ENCODE results near the gene HYDIN. TPM values are rescaled to one million over a fixed set of nuclear protein-coding genes. Genes with fewer than 3 reads are reported as not detected.
"Not testable (repeated sequence)": the region's sequence is repeated elsewhere in the genome, so short reads cannot be mapped to it uniquely, and the experiment has no call there.

The HYDIN gene
- total RNA-seq, 1 donor from 2014 or later = 0.51 TPM

DNA sequence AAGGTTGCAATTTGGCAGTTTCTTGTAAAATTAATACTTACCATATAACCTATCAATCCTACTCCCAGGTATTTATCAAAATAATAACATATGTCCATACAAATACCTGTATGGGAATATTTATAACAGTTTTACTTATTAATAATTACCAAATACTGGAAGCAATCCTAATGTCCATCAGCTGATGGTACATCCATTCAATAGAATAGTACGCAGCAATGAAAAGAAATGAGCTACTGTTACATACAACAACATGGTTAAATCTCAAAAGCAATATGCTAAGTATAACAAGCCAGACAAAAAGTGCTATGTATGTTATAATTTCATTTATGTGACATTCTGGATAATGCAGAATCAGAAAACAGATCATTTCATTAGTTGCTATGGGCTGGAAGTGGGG, 1.2 kb downstream of the HYDIN start:
- intact Hi-C loops (cut with DNase I) = no loop called here
- ATAC-seq = no peak
- no peak for DNase-seq (ENCODE audit: missing footprints)

DNA sequence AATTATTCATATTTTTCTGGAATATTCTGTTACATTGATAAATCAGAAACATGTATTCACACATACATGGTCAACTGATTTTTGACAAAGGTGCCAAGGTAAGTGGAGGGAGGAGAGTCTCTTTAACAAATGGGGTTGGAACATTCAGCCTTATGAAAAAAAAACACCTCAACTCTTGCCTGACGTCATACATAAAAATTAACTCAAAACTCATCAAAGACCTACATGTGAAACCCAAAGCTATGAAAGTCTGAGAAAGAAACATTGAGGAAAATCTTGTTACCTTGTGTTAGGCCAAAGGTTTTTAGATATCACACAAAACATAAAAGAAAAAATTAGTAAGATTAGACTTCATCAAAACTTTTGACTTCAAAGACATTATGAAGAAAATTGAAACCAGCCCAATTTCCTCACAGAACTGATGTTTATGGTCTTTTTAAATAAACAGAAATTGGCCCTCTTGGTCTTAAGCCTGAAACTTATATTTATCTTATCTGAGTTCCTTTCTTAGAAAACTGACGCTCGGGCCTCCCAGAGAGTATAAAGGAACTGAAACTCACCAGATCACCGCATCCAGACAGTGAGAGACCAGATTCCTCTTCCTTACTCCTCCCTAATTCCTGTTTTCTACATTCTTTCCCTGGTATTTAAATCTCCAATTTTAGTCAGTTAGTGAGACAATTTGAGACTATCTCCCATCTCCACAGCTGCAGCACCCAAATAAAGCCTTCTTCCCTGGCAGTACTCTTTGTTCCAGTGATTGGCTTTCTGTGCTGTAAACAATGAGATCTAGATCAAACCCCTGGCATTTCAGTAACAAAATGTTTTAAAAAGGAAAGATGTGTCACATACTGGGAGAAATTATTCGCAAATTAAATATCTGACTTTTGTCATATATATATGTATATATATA, 4.0 kb downstream of the HYDIN start:
- DNase-seq (ENCODE audit: missing footprints) (no peak), ATAC-seq (no peak)
- intact Hi-C loops (cut with DNase I) = no loop called here

DNA sequence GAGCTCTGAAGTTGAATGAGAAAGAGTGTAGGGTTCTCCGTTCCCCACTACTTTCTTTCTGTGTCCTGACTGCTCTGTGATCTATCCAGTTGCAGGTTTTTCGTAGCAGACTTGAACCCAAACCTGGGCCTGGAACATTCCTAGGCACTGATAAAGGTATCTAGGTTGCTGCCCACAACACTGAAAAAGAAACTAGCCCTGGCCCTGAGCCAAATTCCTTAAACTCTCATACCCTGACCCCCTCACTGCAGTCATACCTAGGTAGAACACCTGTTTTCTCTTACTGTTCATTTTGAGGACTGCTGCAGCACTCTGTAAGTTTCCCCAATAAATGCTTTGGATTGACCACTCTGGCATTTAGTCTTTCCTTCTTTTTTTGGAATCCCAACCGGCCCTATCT, 5.4 kb downstream of the HYDIN start:
- DNase-seq (ENCODE audit: missing footprints) (no peak), ATAC-seq (no peak)
- intact Hi-C loops (cut with DNase I) = no loop called here

DNA sequence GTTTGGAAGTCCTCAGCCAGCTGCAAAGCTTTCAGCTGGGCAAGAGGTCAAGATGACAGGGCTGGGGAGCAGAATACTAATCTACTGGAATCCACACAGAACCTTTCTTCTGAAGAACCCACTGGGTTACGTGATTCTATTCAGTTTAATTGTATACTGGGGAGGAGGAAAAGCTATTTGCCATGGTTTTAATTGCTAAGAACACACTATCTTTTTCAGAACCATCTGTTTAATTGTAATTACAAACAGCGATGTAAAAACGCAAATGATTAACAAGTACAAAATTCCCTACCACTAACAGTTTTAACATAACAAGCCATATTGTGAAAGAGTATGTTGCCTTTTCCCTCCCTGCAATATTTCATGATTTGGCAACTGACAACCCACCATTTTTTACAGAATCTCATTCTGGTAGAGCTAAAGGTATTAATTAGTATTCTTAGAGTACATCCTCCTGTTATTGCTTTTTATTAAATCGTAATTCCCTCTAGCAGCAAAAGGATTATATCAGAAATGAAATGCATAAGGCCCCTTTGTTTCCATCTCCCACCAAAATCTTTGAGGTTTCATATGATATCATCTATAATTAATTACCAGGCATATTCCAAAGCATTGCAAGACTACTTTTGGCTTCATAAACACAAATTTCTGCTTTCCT, 12.1 kb downstream of the HYDIN start:
- ATAC-seq (no peak), DNase-seq (ENCODE audit: missing footprints) (no peak)
- intact Hi-C loops (cut with DNase I) = no loop called here

DNA sequence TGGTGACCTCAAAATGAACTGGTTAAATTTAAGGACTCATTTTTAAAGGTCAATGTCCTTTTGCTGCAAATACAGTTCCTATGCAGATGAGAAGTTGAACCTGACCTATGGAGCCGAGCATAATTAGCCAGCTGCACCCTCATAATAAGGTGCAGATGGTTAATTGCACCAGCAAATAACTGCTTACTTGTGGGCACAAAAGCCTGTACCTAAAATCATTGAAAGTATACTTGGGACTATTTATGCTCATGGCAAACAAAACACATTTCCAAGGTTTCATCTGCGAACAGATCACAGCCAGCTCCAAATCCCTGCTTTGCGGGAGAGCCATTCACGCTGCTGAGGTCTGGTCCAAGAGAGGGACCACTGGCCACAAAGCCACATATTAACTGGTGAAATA, 13.0 kb downstream of the HYDIN start:
- no peak for DNase-seq (ENCODE audit: missing footprints)
- no peak for ATAC-seq
- intact Hi-C loops (cut with DNase I) = no loop called here

DNA sequence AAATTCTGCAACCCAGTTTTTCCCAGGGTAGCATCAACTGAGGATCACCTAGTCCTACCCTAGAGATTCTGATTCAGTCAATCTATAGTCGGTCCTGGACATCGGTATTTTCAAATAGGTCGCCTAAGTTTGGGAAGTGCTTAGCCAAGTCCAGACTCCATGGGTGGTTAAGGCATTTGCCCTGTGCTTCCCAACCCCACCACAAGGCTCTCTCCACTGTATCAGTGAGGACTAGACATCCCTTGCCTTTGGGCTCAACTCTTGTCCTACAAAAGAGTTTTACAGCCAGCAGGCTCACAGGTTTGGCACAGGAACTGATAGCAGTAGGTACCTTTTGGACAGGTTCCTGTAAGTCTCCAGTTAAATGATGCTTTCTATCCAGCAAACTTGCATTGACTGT, 13.8 kb downstream of the HYDIN start:
- ATAC-seq (no peak), DNase-seq (ENCODE audit: missing footprints) (no peak)
- intact Hi-C loops (cut with DNase I) = no loop called here

DNA sequence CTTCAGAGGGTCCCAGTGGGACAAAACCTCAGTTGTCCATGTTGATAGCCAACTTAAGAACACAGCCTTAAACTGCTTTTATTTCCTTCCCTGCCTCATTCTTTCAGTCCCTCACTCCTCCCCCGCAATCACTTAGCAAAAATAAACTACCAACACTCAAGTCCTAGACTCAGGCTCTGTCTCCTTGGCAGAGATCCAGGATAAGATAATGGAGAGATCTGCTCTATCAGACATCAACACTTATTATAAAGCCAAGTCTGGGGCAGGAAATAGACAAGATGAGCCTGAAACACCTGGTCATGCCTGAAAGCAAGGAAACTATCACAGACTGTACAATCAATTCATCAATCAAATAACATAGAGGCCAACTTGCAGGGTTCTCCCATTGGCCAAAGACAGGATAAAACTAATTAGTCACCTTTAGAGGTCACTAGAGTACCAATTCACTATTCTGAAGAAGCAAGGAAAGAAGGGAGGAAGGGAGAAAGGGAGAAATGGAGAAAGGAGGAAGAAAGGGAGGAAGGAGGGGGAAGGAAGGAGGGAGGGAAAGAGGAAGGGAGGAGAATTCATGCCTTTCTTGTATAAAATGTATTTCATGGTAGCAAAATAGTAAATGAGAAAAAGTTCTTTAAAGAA, 15.7 kb downstream of the HYDIN start:
- DNase-seq (ENCODE audit: missing footprints) (no peak), ATAC-seq (no peak)
- intact Hi-C loops (cut with DNase I) = no loop called here

DNA sequence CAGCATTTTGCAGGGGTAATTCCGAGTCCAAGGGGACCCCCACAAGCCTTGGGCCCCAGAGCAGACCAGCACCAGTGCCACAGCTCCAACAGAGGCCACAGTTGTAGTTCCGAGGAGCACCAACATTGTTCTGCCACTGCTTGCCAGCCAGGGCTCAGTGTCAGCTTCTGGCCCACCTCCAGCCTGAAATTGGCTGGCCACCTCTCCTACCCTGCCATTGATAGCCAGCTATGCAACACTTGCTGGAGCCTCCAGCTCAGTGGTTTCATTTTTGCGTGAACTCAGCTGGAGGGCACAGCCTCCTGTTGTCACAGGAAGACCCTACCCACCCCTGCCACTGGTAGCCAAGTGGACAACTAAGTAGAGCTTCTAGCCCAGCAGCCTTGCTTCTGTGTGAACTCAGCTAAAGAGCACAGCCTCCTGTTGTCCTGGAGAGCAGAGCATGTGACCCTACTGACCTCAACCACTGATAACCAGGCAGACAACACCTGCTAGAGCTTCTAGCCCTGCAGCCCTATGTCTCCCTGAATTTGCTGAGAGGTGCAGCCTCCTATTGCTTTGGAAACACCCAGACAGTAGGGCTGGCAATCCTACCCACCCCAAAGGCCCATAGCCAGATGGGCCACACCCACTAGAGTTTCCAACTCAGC, 24.9 kb downstream of the HYDIN start:
- DNase-seq (ENCODE audit: missing footprints) = no peak
- peak; percentile 65 for ATAC-seq

DNA sequence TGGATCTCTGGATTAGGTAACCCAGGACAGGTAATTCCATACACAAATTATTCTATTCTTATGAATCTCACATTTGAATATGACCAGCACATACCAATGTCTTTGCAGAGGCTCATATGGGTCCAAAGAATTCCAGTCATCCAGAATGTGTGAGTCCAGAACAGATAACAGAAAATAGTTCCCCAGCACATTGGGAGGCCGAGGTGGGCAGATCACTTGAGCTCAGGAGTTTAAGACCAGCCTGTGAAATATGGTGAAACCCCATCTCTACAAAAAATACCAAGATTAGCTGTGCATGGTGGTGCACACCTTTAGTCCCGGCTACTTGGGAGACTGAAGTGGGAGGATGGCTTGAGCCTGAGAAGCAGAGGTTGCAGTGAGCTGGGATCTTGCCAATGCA, 26.9 kb downstream of the HYDIN start:
- intact Hi-C loops (cut with DNase I) = no loop called here
- ATAC-seq (no peak), DNase-seq (ENCODE audit: missing footprints) (no peak)

More for the DNA sequence above, 24.9 kb downstream of the HYDIN start:
- intact Hi-C loops (cut with DNase I) = no loop called here

DNA sequence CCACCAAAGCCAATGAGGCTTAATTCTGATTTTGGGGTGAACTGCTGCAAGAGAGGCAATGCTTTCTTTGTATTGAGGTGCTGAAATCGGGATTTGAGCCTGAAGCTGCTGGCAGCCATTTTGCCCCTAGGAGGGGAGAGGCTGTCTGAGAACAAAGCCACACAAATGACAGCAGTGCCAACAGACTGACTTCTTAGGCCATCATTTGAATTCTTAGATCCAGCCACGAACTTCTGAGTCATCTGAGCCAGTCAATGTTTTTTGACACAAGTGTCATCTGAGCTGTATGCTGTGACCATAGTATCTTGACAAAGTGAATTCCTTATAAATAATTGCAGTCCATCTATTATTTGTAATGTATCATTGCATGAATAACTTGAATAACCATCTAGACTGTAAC, 29.0 kb downstream of the HYDIN start:
- ATAC-seq = no peak

DNA sequence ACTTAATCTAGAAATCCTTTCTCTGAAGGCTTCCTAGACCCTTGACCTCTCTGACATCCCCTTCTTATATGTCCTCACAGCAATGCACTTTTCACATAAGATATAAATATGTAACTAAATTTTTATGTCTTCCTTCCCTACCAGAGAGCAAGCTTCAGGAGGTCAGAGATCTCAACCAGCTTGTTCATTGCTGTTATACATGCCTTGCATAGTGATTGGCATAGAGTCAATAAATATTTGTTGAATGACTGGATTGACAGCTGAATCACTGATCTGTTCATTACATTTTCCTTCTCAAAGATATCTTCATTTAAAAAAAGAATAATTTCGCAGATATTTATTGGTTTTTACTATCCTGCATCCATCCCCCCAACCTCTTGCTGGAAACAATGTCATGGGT, 29.5 kb downstream of the HYDIN start:
- no peak for ATAC-seq
- intact Hi-C loops (cut with DNase I) = no loop called here
- no peak for DNase-seq (ENCODE audit: missing footprints)

More for the DNA sequence above, 29.0 kb downstream of the HYDIN start:
- intact Hi-C loops (cut with DNase I) = no loop called here
- no peak for DNase-seq (ENCODE audit: missing footprints)

DNA sequence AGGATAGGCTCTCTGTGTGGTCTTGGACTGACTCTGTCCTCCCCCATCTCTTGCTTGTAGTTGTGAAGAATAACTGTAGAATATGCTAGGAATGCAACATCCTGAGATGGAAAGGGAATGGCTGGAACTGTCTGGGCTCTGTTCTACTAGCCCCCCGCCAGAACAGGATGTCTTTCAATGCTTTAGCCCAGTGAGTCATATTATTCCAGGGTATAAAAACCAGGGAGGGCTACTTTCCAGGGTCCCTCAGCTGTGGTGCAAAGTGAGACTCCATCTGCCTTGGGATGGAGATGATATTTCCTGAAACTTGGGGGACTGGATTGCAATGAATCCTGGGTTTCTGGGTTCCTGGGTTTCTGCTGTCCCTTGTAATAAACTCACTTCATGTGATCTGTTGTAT, 32.1 kb downstream of the HYDIN start:
- intact Hi-C loops (cut with DNase I) = no loop called here

DNA sequence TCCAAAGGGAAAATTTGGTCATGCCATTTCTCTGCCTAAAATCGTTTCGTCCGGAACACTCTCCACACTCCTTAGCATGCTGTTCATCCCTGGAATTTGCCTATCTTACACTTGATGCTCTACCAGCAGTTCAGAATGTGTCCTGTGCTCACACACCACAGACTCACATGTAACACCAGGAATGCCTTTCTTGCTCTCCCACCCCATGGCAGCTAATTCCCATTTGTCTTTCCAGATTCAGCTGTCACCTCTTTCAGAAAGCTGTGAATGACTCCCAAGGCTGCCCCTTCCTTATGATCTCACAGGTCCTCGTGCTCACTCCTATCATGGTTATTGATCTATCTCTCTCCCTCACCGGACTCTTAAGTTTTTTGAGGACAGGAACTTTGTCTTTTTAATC, 38.1 kb downstream of the HYDIN start:
- intact Hi-C loops (cut with DNase I) = no loop called here
- ATAC-seq = no peak

More for the DNA sequence above, 32.1 kb downstream of the HYDIN start:
- DNase-seq (ENCODE audit: missing footprints) (no peak), ATAC-seq (no peak)

DNA sequence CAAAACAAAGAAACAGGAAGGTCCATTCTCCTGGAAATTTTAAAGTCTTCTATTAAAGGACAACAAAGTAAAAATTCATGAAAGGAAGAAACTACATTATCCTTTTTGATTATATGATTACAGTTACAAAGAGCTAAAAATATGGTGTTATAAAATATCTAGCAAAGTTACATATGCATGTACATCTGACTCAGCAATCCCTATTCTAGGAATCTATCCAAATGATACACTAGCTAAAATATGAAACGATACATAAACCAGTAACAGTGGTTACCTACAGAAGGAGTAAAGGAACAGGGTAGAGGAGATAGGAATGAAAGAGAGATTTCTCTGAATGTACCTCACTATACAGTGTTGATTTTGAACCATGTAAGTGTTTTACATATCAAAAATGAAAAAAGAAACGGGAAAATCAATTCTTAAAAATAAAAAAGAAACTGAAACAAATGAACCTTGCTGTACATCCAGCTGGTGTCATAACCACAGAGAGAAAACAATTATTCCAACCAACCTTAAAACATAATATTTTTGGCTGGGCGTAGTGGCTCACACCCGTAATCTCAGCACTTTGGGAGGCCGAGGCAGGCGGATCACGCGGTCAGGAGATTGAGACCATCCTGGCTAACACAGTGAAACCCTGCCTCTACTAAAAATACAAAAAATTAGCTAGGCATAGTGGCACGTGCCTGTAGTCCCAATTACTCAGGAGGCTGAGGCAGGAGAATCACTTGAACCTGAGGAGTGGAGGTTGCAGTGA, 41.4 kb downstream of the HYDIN start:
- DNase-seq (ENCODE audit: missing footprints) (peak; percentile 17), ATAC-seq (no peak)
- intact Hi-C loops (cut with DNase I) = no loop called here

More for the DNA sequence above, 38.1 kb downstream of the HYDIN start:
- DNase-seq (ENCODE audit: missing footprints) = no peak

DNA sequence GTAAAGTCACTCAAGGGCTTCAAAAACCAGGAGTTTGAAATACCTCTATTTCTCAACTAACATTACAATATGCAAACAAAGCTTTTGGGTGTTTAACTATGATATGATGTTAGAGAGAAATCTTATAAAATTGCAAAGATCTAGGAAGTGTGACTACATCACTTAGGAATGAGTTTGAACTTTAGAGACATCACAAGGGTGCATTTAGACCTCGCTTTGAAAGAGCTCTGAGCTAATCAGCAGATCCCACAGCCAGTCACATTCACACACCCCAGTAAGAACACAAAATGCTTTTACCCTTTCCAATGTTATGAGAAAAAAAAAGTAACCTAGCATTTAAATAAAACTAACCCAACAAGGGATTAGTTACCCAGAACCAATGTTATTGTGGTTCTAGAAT, 45.2 kb downstream of the HYDIN start:
- no peak for DNase-seq (ENCODE audit: missing footprints)
- ATAC-seq = no peak
- intact Hi-C loops (cut with DNase I) = no loop called here

DNA sequence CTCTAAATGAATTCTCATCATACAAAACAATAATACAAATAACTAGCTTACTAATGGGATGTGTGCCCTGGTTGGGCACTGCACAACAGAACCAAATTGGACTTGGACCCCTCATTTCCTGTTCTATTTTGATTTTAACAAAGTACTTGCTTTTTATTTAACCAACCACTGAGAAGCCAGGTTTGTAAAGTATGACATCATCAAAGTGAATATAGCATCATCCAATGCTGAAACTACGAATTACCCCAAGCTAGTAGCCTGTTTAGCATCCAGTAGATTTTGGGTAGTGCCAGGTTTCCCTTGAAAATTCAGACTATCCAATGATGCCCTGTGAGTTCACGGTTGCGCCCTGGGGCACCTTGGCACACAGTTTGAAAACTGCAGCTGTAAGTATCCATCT, 51.0 kb downstream of the HYDIN start:
- intact Hi-C loops (cut with DNase I) = no loop called here
- DNase-seq (ENCODE audit: missing footprints) (no peak), ATAC-seq (no peak)

DNA sequence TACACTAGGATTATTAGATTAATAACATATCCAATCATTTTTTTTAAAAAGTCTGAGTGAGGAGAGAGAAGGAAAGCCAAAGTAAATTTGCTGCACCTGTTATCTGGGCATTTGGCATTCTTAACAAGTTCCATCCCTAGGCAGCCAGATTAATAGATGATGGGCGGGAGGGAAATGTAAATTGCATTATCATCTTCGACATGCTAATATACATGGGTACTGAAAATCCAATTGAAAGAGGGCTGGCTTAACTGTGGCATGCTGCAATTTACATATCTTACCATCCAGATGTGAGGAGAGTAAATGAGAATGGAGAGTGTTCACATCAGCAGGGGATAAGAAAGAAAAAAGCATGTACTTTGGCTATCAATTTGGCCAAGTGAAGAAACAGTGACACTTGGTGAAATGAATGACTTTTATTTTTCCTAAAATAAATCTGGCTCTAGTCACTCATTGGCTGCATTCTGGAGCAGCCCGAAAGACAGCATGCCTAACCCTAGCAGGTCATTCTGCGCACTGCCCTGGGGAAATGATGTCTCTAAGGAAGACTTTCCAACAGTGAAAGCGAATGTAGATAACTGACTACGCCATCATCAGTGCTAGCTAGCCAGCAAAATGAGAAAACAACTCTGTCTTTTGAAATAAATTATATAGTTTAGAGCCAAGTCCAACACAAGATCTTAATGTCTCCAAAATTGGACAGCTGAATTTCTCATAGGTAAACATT, 57.9 kb downstream of the HYDIN start:
- DNase-seq (ENCODE audit: missing footprints) (no peak), ATAC-seq (peak; percentile 87)
- intact Hi-C loops (cut with DNase I) = no loop called here

DNA sequence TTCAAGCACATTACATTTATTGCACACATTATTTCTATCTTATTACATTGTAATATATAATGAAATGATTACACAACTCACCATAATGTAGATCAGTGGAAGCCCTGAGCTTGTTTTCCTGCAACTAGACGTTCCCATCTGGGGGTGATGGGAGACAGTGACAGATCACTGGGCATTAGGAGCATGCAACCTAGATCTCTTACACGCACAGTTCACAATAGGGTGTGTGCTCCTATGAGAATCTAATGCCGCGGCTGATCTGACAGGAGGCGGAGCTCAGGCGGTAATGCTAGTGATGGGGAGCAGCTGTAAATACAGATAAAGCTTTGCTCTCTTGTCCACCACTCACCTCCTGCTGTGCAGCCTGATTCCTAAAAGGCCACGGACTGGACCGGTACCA, 69.5 kb downstream of the HYDIN start:
- intact Hi-C loops (cut with DNase I); ATAC-seq; DNase-seq (ENCODE audit: missing footprints): not testable (repeated sequence)
